ENCODE results near the gene TTLL11. TPM values are rescaled to one million over a fixed set of nuclear protein-coding genes. Genes with fewer than 3 reads are reported as not detected.

The TTLL11 gene
- total RNA-seq, 6 experiments from 2014 or later, result 6.9 to 10.2 (median 8.3) TPM

GRCh38 chr9:121963528-121963995 is 129.5 kb downstream of the TTLL11 start:
- H3K27ac Mint-ChIP-seq, result peak overlapping the region; percentile 82
- no peak for TF ChIP-seq CTCF (IDR thresholded peaks at IDR 0.05)
- peaks cover 76% of the 10 kb centered on the region for H3K4me1 Mint-ChIP-seq (ENCODE audit: low read depth)
- H3K27me3 Mint-ChIP-seq (ENCODE audit: insufficient read depth), result peaks cover 3% of the 10 kb centered on the region
- H3K36me3 Mint-ChIP-seq (ENCODE audit: low read depth), result peaks cover 20% of the 10 kb centered on the region
- no peaks in the 10 kb centered on the region for H3K9me3 Mint-ChIP-seq
- peak; percentile 74 for DNase-seq
- H3K4me3 Mint-ChIP-seq, result peak overlapping the region; percentile 83

GRCh38 chr9:121962421-121962820 is 130.7 kb downstream of the TTLL11 start:
- TF ChIP-seq CTCF (IDR thresholded peaks at IDR 0.05), result no peak
- peaks cover 87% of the 10 kb centered on the region for H3K4me1 Mint-ChIP-seq (ENCODE audit: low read depth)

GRCh38 chr9:121960665-121961064 is 132.4 kb downstream of the TTLL11 start:
- no peak for DNase-seq
- Mint-ChIP-seq H3K36me3 (ENCODE audit: low read depth) (peaks cover 24% of the 10 kb centered on the region), H3K4me1 (ENCODE audit: low read depth) (peaks cover 93% of the 10 kb centered on the region), H3K27ac (no peak overlapping the region), H3K4me3 (peak overlapping the region; percentile 10; the same call in 1 of the 2 replicates), H3K9me3 (no peaks in the 10 kb centered on the region), H3K27me3 (ENCODE audit: insufficient read depth) (peaks cover 3% of the 10 kb centered on the region)
- no peak for TF ChIP-seq CTCF (IDR thresholded peaks at IDR 0.05)

More at GRCh38 chr9:121962421-121962820, 130.7 kb downstream of the TTLL11 start:
- Mint-ChIP-seq H3K36me3 (ENCODE audit: low read depth) (peaks cover 29% of the 10 kb centered on the region), H3K4me3 (peak overlapping the region; percentile 83), H3K9me3 (no peaks in the 10 kb centered on the region), H3K27ac (peak overlapping the region; percentile 36; the same call in 1 of the 2 replicates), H3K27me3 (ENCODE audit: insufficient read depth) (peaks cover 3% of the 10 kb centered on the region)
- peak; percentile 14 for DNase-seq

GRCh38 chr9:121958530-121958929 is 134.6 kb downstream of the TTLL11 start:
- H3K4me3 Mint-ChIP-seq, result no peak overlapping the region
- H3K4me1 Mint-ChIP-seq (ENCODE audit: low read depth), result peaks cover 92% of the 10 kb centered on the region
- H3K27me3 Mint-ChIP-seq (ENCODE audit: insufficient read depth), result peaks cover 3% of the 10 kb centered on the region
- no peak overlapping the region for H3K27ac Mint-ChIP-seq
- H3K9me3 Mint-ChIP-seq, result no peaks in the 10 kb centered on the region
- peaks cover 27% of the 10 kb centered on the region for H3K36me3 Mint-ChIP-seq (ENCODE audit: low read depth)
- TF ChIP-seq CTCF (IDR thresholded peaks at IDR 0.05), result no peak
- no peak for DNase-seq

GRCh38 chr9:121956808-121957207 is 136.3 kb downstream of the TTLL11 start:
- no peaks in the 10 kb centered on the region for H3K9me3 Mint-ChIP-seq

More at GRCh38 chr9:121956808-121957207, 136.3 kb downstream of the TTLL11 start:
- Mint-ChIP-seq H3K27ac (no peak overlapping the region), H3K4me1 (ENCODE audit: low read depth) (peaks cover 86% of the 10 kb centered on the region), H3K4me3 (no peak overlapping the region), H3K27me3 (ENCODE audit: insufficient read depth) (peaks cover 3% of the 10 kb centered on the region), H3K36me3 (ENCODE audit: low read depth) (peaks cover 30% of the 10 kb centered on the region)
- no peak for DNase-seq
- no peak for TF ChIP-seq CTCF (IDR thresholded peaks at IDR 0.05)
